ENCODE measurements around the gene KIF12.

Gene KIF12

GRCh38 chr9:114080195-114080772 is 18.8 kb downstream of the KIF12 start:
- H3K4me3 ChIP-seq, result no peak overlapping the region
- H3K27ac ChIP-seq, result no peak overlapping the region
- TF ChIP-seq CTCF (IDR thresholded peaks at IDR 0.05), result no peak
- DNase-seq (ENCODE audit: low spot score), result no peak

- no peak for DNase-seq (ENCODE audit: low spot score)
- Histone ChIP-seq H3K4me3 (no peak overlapping the region), H3K27ac (no peak overlapping the region)
- no peak for TF ChIP-seq CTCF (IDR thresholded peaks at IDR 0.05)
Observed at GRCh38 chr9:114078781-114079156, 20.3 kb downstream of the KIF12 start.

- no peak within 1 kb of the TSS for H3K4me3 ChIP-seq
- H3K27ac ChIP-seq, result no peak within 1 kb of the TSS
- DNase-seq (ENCODE audit: low spot score), result no peak
- no peak for TF ChIP-seq CTCF (IDR thresholded peaks at IDR 0.05)
Observed at GRCh38 chr9:114078021-114078780, 20.9 kb downstream of the KIF12 start, which contains the start of gene AMBP. Gene AMBP (minus strand): TSS chr9:114078300. CDS start chr9:114078209, 91 bp downstream.

GRCh38 chr9:114077162-114077837 is 21.8 kb downstream of the KIF12 start:
- Histone ChIP-seq H3K4me3 (no peak overlapping the region), H3K27ac (no peak overlapping the region)
- no peak for TF ChIP-seq CTCF (IDR thresholded peaks at IDR 0.05)
- no peak for DNase-seq (ENCODE audit: low spot score)

- DNase-seq (ENCODE audit: low spot score), result no peak
- TF ChIP-seq CTCF (IDR thresholded peaks at IDR 0.05), result no peak
- Histone ChIP-seq H3K27ac (no peak overlapping the region), H3K4me3 (no peak overlapping the region)
Observed at GRCh38 chr9:114076237-114077161, 22.6 kb downstream of the KIF12 start.

- Histone ChIP-seq H3K27ac (no peak overlapping the region), H3K4me3 (no peak overlapping the region)
- DNase-seq (ENCODE audit: low spot score), result no peak
- no peak for TF ChIP-seq CTCF (IDR thresholded peaks at IDR 0.05)
Observed at GRCh38 chr9:114075602-114076001, 23.5 kb downstream of the KIF12 start.

All from coronary artery (tissue), 2 donors.